ENCODE data around the gene PLEKHH1. TPM values are rescaled to one million over a fixed set of nuclear protein-coding genes. Genes with fewer than 3 reads are reported as not detected.

The PLEKHH1 gene
- total RNA-seq, 2 experiments from 2014 or later, result 4.8 to 6.7 TPM

DNA sequence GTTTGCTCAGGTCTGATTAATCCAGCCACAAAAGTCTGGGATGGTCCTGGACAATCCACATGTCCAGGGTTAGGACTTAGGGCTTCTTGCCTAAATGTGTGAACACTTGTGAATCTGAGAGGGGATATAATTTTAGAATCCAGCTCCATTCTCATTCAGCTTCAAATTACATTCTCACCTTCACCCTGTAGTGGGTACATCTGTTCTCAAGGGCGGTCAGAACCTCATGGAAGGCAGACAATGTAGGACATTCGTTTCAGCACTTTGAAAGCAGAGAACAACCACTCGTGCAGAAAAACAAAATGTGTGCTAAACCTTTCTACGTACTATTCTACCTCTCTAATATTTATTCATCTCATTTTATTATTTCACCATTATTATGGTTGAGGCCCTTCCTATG lies 45.8 kb upstream of the PLEKHH1 start:
- no peak overlapping the region for H3K27ac Mint-ChIP-seq
- ChIA-PET CTCF (interaction anchor here (0.9 to 3.8 kb wide), 7 partner anchors 19 to 128 kb away, joined by 3 to 17 read pairs (median 5); partner anchors contain the start of genes ATP6V1D and EIF2S1), POLR2A (interaction anchor here (0.8 to 2.5 kb wide), 7 partner anchors 9 to 34 kb away, joined by 3 to 9 read pairs (median 3); no protein-coding TSS in a partner anchor)
- H3K4me3 Mint-ChIP-seq, result no peak overlapping the region
- H3K9me3 Mint-ChIP-seq, result peaks cover 3% of the 10 kb centered on the region
- intact Hi-C loops (cut with micrococcal nuclease), result no loop called here
- TF ChIP-seq, protein P1, sequence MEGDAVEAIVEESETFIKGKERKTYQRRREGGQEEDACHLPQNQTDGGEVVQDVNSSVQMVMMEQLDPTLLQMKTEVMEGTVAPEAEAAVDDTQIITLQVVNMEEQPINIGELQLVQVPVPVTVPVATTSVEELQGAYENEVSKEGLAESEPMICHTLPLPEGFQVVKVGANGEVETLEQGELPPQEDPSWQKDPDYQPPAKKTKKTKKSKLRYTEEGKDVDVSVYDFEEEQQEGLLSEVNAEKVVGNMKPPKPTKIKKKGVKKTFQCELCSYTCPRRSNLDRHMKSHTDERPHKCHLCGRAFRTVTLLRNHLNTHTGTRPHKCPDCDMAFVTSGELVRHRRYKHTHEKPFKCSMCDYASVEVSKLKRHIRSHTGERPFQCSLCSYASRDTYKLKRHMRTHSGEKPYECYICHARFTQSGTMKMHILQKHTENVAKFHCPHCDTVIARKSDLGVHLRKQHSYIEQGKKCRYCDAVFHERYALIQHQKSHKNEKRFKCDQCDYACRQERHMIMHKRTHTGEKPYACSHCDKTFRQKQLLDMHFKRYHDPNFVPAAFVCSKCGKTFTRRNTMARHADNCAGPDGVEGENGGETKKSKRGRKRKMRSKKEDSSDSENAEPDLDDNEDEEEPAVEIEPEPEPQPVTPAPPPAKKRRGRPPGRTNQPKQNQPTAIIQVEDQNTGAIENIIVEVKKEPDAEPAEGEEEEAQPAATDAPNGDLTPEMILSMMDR (IDR thresholded peaks at IDR 0.05), result no peak
- H3K27me3 Mint-ChIP-seq, result no peaks in the 10 kb centered on the region
- ATAC-seq, result no peak
- H3K4me1 Mint-ChIP-seq (ENCODE audit: low read depth), result peaks cover 64% of the 10 kb centered on the region
- DNase-seq, result no peak
- H3K36me3 Mint-ChIP-seq (ENCODE audit: low read depth), result peaks cover 15% of the 10 kb centered on the region

DNA sequence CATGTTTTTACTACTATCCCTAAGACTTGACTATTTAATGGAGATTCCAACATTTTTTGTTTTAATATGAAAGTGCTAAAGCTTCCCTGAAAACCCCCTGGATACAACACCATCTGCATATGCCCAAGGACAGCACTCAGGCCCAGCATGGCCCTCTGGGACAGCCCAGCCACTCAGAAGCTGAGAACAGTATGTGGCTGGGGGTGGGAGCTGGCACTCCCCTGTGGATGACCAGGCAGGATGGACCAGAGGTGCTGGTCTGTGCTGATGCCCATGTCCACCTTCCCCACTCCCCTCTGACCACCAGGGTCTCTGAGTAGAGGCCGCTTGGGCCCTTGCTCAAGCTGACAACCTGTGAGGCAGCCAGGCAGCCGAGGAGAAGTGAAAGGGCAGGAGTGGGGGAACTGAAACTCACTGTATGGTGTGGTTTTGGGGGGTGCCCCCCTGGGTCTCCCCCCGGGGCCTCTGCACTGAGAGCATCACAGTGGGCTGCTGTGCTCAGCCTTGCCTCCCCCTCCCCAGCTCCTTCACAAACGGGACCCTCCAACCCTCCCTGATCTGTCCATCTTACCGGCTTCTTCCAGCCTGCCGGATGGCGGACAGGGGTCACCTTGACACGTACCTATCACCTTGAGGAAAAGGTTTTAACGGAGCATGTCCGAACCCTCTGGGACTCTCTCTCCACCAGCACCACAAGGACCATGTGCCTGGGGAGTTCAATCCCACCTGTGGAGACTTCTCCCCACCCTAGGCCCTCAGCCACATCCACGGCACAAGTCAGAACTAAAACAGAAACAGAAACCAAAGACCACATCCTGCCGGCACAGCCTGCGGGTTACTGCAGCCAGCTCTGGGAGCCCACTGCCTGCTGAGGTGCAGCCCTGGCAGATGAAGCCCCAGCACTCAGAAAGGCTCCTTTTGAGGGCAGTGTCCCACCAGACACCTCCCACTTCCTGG lies 44.9 kb upstream of the PLEKHH1 start, which contains the start of gene TMEM229B:
TSS of gene TMEM229B (minus strand) at position 785 of the 957 bp plus-strand sequence. CDS start 14,798 bp downstream, outside the sequence.
- ChIA-PET CTCF (interaction anchor here (0.9 to 3.8 kb wide), 7 partner anchors 20 to 128 kb away, joined by 3 to 17 read pairs (median 5); partner anchors contain the start of genes ATP6V1D and EIF2S1), POLR2A (interaction anchor here (0.9 to 2.5 kb wide), 8 partner anchors 10 to 83 kb away, joined by 3 to 9 read pairs (median 3); no protein-coding TSS in a partner anchor)
- intact Hi-C loops (cut with micrococcal nuclease), result no loop called here
- DNase-seq (peak; percentile 91), ATAC-seq (peak; percentile 96)
- Mint-ChIP-seq H3K27ac (peak within 1 kb of the TSS; percentile 95), H3K27me3 (no peaks in the 10 kb centered on the region), H3K4me1 (ENCODE audit: low read depth) (peaks cover 64% of the 10 kb centered on the region), H3K36me3 (ENCODE audit: low read depth) (peaks cover 18% of the 10 kb centered on the region), H3K9me3 (peaks cover 9% of the 10 kb centered on the region), H3K4me3 (peak within 1 kb of the TSS; percentile 76)
- TF ChIP-seq, protein P1 (IDR thresholded peaks at IDR 0.05), result no peak

DNA sequence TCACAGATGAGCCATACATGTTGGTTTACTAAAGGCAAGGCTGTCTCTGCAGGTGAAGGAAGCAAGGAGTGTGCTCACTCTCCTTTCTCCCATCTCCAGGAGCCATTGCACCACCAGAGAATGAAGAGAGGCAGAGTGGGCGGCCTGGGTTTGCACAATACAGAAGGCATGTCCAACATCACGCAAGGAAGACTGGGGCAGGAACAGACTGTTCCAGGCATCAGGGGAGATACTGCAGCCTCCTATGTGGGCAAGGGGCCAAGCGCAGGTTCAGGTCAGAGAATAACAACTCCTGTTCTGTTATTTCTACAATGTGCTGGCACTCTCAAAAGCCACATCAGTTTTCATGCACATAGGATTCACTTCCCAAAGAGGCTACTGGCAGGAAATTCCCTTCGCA lies 42.9 kb upstream of the PLEKHH1 start:
- peaks cover 18% of the 10 kb centered on the region for H3K9me3 Mint-ChIP-seq
- DNase-seq, result no peak
- H3K27ac Mint-ChIP-seq, result no peak overlapping the region
- ATAC-seq, result no peak
- peaks cover 19% of the 10 kb centered on the region for H3K36me3 Mint-ChIP-seq (ENCODE audit: low read depth)
- H3K27me3 Mint-ChIP-seq, result no peaks in the 10 kb centered on the region
- TF ChIP-seq, protein P1 (IDR thresholded peaks at IDR 0.05), result no peak
- peaks cover 50% of the 10 kb centered on the region for H3K4me1 Mint-ChIP-seq (ENCODE audit: low read depth)
- ChIA-PET CTCF (interaction anchor here (1.6 kb wide), 1 partner anchor 81 kb away, joined by 4 read pairs; no protein-coding TSS in a partner anchor), POLR2A (no interaction called here)
- intact Hi-C loops (cut with micrococcal nuclease), result no loop called here
- no peak overlapping the region for H3K4me3 Mint-ChIP-seq

DNA sequence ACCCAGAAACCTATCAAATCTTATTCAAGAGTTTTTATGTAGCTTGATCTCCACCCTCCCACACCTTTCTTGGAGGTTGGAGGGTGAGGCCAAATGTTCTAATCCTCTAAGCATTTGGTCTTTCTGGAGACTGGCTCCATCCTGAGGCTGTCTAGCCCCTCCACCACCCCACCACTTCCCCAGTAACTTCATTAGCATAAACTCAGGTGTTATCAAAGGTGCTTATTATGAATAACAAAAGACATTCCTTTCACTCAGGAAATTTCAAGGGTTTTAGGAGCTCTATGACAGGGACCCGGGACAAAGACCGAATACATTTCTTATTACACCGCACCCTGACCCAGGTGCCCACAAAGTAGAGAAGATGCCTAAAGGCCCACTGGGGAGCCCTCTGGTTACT lies 41.8 kb upstream of the PLEKHH1 start:
- ChIA-PET CTCF (interaction anchor here (0.8 to 1.6 kb wide), 4 partner anchors 9 to 80 kb away, joined by 3 to 5 read pairs (median 4); no protein-coding TSS in a partner anchor), POLR2A (interaction anchor here (0.6 kb wide), 1 partner anchor 27 kb away, joined by 3 read pairs; no protein-coding TSS in a partner anchor)
- Mint-ChIP-seq H3K27me3 (no peaks in the 10 kb centered on the region), H3K9me3 (peaks cover 15% of the 10 kb centered on the region), H3K4me1 (ENCODE audit: low read depth) (peaks cover 39% of the 10 kb centered on the region), H3K36me3 (ENCODE audit: low read depth) (peaks cover 12% of the 10 kb centered on the region), H3K27ac (no peak overlapping the region), H3K4me3 (no peak overlapping the region)
- TF ChIP-seq, protein P1 (IDR thresholded peaks at IDR 0.05), result no peak
- DNase-seq (no peak), ATAC-seq (no peak)
- intact Hi-C loops (cut with micrococcal nuclease), result no loop called here
